ENCODE results near the gene FAXDC2. TPM values are rescaled to one million over a fixed set of nuclear protein-coding genes. Genes with fewer than 3 reads are reported as not detected.
"Not testable (repeated sequence)": the region's sequence is repeated elsewhere in the genome, so short reads cannot be mapped to it uniquely, and the experiment has no call there.

FAXDC2 gene
- total RNA-seq, 2 experiments from 2014 or later: not detected

- no peak overlapping the region for H3K4me3 Mint-ChIP-seq
- POLR2A ChIA-PET: interaction anchor here (1.1 kb wide), 1 partner anchor 16 kb away, joined by 4 read pairs; no protein-coding TSS in a partner anchor
- H3K27ac Mint-ChIP-seq: no peak overlapping the region
- CTCF ChIA-PET: interaction anchor here (1.2 kb wide), 2 partner anchors 36 to 190 kb away, joined by 3 to 4 read pairs; no protein-coding TSS in a partner anchor
- H3K9me3 Mint-ChIP-seq: no peaks in the 10 kb centered on the region
- no peaks in the 10 kb centered on the region for H3K27me3 Mint-ChIP-seq
- TF ChIP-seq CTCF (IDR thresholded peaks at IDR 0.05): no peak
- no peaks in the 10 kb centered on the region for H3K4me1 Mint-ChIP-seq (ENCODE audit: low read depth)
- ATAC-seq (no peak), DNase-seq (no peak)
- H3K36me3 Mint-ChIP-seq (ENCODE audit: low read depth): no peaks in the 10 kb centered on the region
- intact Hi-C loops (cut with micrococcal nuclease): no loop called here
Measured at GRCh38 chr5:154840435-154841272, 9.7 kb downstream of the FAXDC2 start.

- Mint-ChIP-seq H3K36me3 (ENCODE audit: low read depth) (peaks cover 3% of the 10 kb centered on the region), H3K27ac (no peak overlapping the region), H3K27me3 (no peaks in the 10 kb centered on the region), H3K4me3 (no peak overlapping the region), H3K4me1 (ENCODE audit: low read depth) (no peaks in the 10 kb centered on the region), H3K9me3 (no peaks in the 10 kb centered on the region)
- ChIA-PET POLR2A (no interaction called here), CTCF (interaction anchor here (1.4 kb wide), 1 partner anchor 19 kb away, joined by 3 read pairs; no protein-coding TSS in a partner anchor)
- TF ChIP-seq CTCF (IDR thresholded peaks at IDR 0.05): no peak
- intact Hi-C loops (cut with micrococcal nuclease): no loop called here
- no peak for DNase-seq
- ATAC-seq: no peak
Measured at GRCh38 chr5:154837009-154837901, 13.1 kb downstream of the FAXDC2 start.

GRCh38 chr5:154836225-154836624, 14.2 kb downstream of the FAXDC2 start:
- intact Hi-C loops (cut with micrococcal nuclease): no loop called here
- no peaks in the 10 kb centered on the region for H3K4me1 Mint-ChIP-seq (ENCODE audit: low read depth)
- H3K4me3 Mint-ChIP-seq: no peak overlapping the region
- DNase-seq (no peak), ATAC-seq (no peak)
- no peak overlapping the region for H3K27ac Mint-ChIP-seq
- no peaks in the 10 kb centered on the region for H3K9me3 Mint-ChIP-seq
- CTCF ChIA-PET: interaction anchor here (1.4 kb wide), 1 partner anchor 21 kb away, joined by 3 read pairs; no protein-coding TSS in a partner anchor
- H3K36me3 Mint-ChIP-seq (ENCODE audit: low read depth): peaks cover 5% of the 10 kb centered on the region
- no peaks in the 10 kb centered on the region for H3K27me3 Mint-ChIP-seq
- no peak for TF ChIP-seq CTCF (IDR thresholded peaks at IDR 0.05)
- POLR2A ChIA-PET: no interaction called here

GRCh38 chr5:154835701-154836052, 14.7 kb downstream of the FAXDC2 start:
- H3K9me3 Mint-ChIP-seq; DNase-seq; H3K27ac Mint-ChIP-seq; CTCF ChIA-PET; intact Hi-C loops (cut with micrococcal nuclease); POLR2A ChIA-PET; ATAC-seq; H3K4me3 Mint-ChIP-seq; H3K27me3 Mint-ChIP-seq; H3K4me1 Mint-ChIP-seq (ENCODE audit: low read depth); H3K36me3 Mint-ChIP-seq (ENCODE audit: low read depth): not testable (repeated sequence)

- Mint-ChIP-seq H3K27ac (no peak overlapping the region), H3K4me3 (no peak overlapping the region), H3K9me3 (no peaks in the 10 kb centered on the region), H3K27me3 (no peaks in the 10 kb centered on the region), H3K4me1 (ENCODE audit: low read depth) (peaks cover 15% of the 10 kb centered on the region), H3K36me3 (ENCODE audit: low read depth) (peaks cover 15% of the 10 kb centered on the region)
- intact Hi-C loops (cut with micrococcal nuclease): no loop called here
- ChIA-PET CTCF (no interaction called here), POLR2A (interaction anchor here (0.7 kb wide), 1 partner anchor 151 kb away, joined by 3 read pairs; no protein-coding TSS in a partner anchor)
- DNase-seq (no peak), ATAC-seq (no peak)
- TF ChIP-seq CTCF (IDR thresholded peaks at IDR 0.05): no peak
Measured at GRCh38 chr5:154834053-154834452, 16.4 kb downstream of the FAXDC2 start.

GRCh38 chr5:154832804-154833203, 17.6 kb downstream of the FAXDC2 start:
- intact Hi-C loops (cut with micrococcal nuclease); H3K27ac Mint-ChIP-seq; DNase-seq; H3K27me3 Mint-ChIP-seq; H3K4me3 Mint-ChIP-seq; CTCF ChIA-PET; ATAC-seq; H3K9me3 Mint-ChIP-seq: not testable (repeated sequence)
- POLR2A ChIA-PET: interaction anchor here (1.4 kb wide), 1 partner anchor 11 kb away, joined by 4 read pairs; no protein-coding TSS in a partner anchor
- Mint-ChIP-seq H3K4me1 (ENCODE audit: low read depth) (peaks cover 22% of the 10 kb centered on the region), H3K36me3 (ENCODE audit: low read depth) (peaks cover 19% of the 10 kb centered on the region)
